ENCODE data around the gene CGRRF1.

Gene CGRRF1

DNA sequence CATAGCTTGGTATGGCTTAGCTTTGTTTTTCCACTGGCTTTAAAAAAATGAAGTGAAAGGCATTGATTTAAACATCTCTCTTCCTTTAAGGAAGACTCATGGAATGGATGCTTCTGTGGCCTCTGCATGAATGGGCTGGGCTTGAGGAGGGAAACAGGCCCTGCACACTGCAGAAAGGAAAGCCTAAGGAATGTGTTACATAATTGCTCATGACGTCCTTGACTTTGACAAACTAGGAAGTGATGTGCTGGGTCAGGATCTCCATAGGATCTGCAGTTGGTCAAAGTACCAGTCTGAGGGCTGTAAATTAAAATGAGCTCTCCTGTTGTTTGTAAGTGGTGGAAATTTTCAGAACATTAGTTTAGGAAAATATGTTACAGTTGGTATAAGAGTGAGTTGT, 69.9 kb downstream of the CGRRF1 start:
- DNase-seq, result no peak

DNA sequence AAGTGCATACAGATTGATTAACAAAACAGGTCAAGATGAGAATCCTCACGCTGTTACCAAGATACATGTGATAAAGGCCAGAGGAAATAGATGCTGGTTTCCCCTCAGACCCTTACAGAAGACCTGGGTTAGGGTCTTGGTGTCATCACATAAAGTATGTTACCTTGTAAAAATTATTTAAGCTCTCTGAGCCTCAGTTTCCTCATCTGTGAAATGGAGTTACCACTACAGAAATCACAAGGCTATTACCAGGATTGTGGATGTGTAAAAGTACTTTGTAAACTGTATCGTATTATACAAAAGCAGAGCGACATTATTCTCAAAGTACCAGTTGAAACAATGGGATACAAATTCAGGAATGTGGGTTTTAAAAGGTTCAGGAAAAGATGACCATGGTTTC, 71.2 kb downstream of the CGRRF1 start:
- no peak for DNase-seq

DNA sequence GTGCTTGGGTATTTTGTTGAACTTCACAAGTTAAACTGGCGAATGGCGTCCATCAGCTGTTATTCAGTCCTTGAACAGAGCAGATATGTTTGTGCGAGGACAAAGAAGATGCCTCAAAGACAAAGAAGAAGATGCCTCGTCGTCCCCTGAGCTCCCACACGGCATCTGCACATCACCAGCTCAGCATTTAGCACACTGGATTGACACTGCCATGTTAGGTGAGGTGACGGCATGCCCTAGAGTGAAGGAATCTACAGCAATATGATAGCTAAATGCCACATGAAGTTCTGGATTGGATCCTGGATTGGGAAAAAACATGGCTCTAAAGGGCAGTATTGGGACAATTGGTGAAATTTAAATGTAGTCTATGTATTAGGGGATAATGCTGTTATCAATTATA, 72.6 kb downstream of the CGRRF1 start:
- no peak for DNase-seq

DNA sequence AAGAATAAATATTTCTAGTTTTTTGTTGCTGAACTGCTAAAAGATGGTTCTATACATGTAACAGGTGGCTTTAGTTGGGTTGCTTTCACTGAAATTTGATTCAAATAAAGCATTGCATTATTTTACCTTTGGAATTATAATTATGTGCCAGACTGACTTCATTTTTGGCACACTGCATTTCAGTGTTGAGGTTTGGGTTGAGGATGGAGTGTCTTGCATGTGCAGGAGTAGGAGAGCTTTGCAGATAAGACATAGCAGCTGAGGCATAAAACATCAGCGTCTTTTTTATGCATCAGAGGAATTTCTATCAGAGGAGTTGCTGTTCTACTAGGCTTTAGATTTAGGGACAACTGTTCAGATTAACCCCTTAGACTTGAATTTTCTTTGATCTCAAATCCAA, 74.4 kb downstream of the CGRRF1 start:
- no peak for DNase-seq

DNA sequence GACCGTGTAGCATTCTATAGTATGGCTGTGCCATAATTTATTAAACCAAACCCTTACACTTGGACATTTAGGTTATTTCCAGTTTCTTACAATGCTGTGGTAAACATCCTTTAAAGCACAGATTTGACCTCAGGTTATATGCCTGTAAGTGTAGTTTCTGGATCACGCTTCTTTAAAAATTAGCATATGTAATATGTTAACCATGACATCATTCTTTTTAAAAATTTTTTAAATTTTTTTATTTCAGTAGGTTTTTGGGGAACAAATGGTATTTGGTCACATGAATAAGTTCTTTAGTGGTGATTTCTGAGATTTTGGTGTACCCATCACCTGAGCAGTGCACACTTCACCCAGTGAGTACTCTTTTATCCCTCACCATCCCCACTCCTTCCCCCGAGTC, 75.5 kb downstream of the CGRRF1 start:
- DNase-seq, result no peak

Data from COR-L47 (cell line).